ENCODE measurements around the gene EML1.

- TF ChIP-seq CTCF (conservative IDR thresholded peaks at IDR 0.05; ENCODE audit: low read length) (no peak), EZH2phosphoT487 (IDR thresholded peaks at IDR 0.05; ENCODE audit: borderline replicate concordance, low read depth, low read length) (no peak)
Measured at GRCh38 chr14:99842141-99842540, 48.9 kb downstream of the EML1 start.
